ENCODE measurements around the gene SPSB2. TPM values are rescaled to one million over a fixed set of nuclear protein-coding genes. Genes with fewer than 3 reads are reported as not detected.

Gene SPSB2
- total RNA-seq, 1 donor from 2014 or later, result 7.9 TPM

DNA sequence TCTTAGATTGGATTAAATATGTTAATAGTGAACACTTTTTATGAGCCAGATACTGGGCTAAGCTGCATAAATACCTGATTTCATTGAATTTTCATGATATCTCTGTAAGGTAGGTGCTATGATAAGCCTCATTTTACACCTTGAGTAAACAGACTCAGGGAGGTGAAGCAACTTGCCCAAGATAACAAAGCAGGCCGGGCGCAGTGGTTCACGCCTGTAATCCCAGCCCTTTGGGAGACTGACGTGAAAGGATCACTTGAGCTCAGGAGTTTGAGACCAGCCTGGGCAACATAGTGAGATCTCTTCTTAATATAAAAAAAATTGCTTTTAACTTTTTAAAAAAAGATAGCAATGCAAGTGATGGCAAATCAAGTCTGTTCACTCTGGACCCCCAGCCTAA lies 31.0 kb downstream of the SPSB2 start:
- H3K27me3 ChIP-seq (ENCODE audit: control insufficient read depth, insufficient read depth, low read length), result no peaks in the 10 kb centered on the region
- no peak overlapping the region for H3K4me3 ChIP-seq (ENCODE audit: low read depth, low read length)
- peaks cover 9% of the 10 kb centered on the region for H3K36me3 ChIP-seq (ENCODE audit: control insufficient read depth, insufficient read depth, low read length)
- no peak for FAIRE-seq
- no peak for DNase-seq (ENCODE audit: low read depth)
- TF ChIP-seq, protein P1, sequence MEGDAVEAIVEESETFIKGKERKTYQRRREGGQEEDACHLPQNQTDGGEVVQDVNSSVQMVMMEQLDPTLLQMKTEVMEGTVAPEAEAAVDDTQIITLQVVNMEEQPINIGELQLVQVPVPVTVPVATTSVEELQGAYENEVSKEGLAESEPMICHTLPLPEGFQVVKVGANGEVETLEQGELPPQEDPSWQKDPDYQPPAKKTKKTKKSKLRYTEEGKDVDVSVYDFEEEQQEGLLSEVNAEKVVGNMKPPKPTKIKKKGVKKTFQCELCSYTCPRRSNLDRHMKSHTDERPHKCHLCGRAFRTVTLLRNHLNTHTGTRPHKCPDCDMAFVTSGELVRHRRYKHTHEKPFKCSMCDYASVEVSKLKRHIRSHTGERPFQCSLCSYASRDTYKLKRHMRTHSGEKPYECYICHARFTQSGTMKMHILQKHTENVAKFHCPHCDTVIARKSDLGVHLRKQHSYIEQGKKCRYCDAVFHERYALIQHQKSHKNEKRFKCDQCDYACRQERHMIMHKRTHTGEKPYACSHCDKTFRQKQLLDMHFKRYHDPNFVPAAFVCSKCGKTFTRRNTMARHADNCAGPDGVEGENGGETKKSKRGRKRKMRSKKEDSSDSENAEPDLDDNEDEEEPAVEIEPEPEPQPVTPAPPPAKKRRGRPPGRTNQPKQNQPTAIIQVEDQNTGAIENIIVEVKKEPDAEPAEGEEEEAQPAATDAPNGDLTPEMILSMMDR (IDR thresholded peaks at IDR 0.05; ENCODE audit: insufficient read depth, low read length, severe bottlenecking), result no peak

DNA sequence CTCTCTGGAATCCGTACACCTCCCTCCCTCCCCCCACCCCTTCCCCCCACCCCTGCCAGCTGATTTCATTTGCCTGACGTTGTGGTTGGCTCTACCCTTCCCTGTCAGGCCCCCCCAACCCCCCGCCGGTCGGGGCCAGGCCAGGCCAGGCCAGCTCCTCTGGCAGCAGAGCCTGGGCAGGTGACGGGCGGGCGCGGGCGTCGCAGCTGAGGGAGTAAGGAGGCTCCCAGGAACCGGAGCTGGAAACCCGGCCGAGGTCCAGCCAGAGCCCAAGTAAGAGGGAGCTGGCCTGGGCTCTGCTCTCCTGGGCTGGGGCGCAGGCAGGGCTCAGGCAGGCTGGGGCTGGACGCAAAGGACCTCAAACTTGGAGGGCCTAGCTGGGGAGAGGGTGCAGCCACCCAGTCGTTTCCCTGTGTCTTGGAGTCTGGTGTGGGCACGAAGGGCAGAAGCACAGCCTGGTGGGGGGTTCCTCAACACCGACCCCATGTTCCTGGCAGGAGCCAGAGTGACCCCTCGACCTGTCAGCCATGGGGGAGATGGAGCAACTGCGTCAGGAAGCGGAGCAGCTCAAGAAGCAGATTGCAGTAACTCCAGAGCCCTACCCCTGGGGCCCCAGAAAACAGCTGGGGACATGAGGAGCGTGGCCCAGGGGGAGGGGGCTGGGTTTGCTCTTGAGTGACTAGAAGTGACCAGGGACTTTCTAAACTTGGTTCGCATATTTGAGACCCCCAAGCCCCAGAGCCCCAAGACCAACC lies 32.2 kb downstream of the SPSB2 start, which contains the start of gene GNB3:
Gene GNB3 (plus strand): TSS at position 165 of the 755 bp plus-strand sequence. CDS start 363 bp downstream, at position 528.
- peaks cover 7% of the 10 kb centered on the region for H3K36me3 ChIP-seq (ENCODE audit: control insufficient read depth, insufficient read depth, low read length)
- TF ChIP-seq, protein P1 (IDR thresholded peaks at IDR 0.05; ENCODE audit: insufficient read depth, low read length, severe bottlenecking), result no peak
- FAIRE-seq (no peak), DNase-seq (ENCODE audit: low read depth) (no peak)
- H3K4me3 ChIP-seq (ENCODE audit: low read depth, low read length), result no peak within 1 kb of the TSS
- no peaks in the 10 kb centered on the region for H3K27me3 ChIP-seq (ENCODE audit: control insufficient read depth, insufficient read depth, low read length)

DNA sequence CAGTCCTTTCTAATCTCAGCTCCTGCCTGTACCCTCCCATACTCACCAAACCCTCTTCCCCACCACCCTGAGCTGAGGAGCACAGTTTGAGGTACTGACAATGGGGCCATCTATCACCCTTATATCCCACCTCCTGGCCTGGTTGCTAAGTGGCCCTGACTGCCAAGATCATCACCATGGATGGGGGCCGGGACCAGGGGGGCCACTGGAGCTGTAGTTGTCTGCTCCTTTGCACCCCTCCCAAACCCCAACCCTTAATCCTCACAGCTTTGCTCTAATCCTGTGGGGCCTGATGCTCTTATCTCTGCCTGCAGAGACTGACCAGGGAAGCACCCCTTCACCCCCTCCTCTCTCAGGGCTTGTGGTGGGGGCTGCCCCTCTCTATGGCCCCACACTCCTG lies 32.8 kb downstream of the SPSB2 start:
- DNase-seq (ENCODE audit: low read depth) (no peak), FAIRE-seq (no peak)
- H3K36me3 ChIP-seq (ENCODE audit: control insufficient read depth, insufficient read depth, low read length), result peaks cover 7% of the 10 kb centered on the region
- no peak overlapping the region for H3K4me3 ChIP-seq (ENCODE audit: low read depth, low read length)
- H3K27me3 ChIP-seq (ENCODE audit: control insufficient read depth, insufficient read depth, low read length), result no peaks in the 10 kb centered on the region
- TF ChIP-seq, protein P1 (IDR thresholded peaks at IDR 0.05; ENCODE audit: insufficient read depth, low read length, severe bottlenecking), result no peak

DNA sequence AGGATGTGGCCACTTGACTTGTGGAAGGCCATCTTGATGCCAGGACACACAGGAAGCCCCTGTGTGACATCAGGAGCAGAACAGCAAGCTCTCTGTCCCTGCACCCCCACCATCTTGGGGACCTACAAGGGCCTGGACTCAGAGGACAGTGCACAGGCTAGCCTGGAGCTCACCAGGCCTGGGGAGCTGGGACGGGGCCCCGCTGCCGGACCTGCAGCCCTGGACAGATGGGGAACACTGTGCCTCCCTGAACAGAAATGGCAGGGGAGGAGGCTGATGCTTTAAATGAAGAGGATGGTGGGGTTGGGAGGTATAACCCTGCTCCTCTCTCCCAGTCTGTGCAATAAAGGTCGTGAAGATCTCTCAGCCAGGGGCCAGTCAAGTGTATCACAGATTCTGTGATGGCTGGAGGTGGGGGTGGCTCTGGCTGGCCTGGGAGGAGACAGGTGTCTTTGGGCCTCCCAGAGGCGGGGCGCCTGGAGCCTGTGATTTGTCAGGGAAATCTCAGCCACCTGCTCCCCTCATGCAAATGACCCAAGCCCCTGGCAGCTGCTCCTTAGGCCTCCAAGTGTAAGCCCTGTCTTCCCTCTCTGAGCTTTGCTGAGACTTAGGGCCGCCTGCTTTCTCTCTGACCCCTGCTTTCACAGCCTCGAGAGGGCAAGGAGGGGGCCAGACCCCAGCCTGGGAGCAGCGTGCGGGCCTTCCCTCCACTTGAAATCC lies 33.5 kb downstream of the SPSB2 start:
- TF ChIP-seq, protein P1 (IDR thresholded peaks at IDR 0.05; ENCODE audit: insufficient read depth, low read length, severe bottlenecking), result no peak
- DNase-seq (ENCODE audit: low read depth) (no peak), FAIRE-seq (no peak)
- Histone ChIP-seq H3K4me3 (ENCODE audit: low read depth, low read length) (no peak overlapping the region), H3K36me3 (ENCODE audit: control insufficient read depth, insufficient read depth, low read length) (peaks cover 5% of the 10 kb centered on the region), H3K27me3 (ENCODE audit: control insufficient read depth, insufficient read depth, low read length) (no peaks in the 10 kb centered on the region)

DNA sequence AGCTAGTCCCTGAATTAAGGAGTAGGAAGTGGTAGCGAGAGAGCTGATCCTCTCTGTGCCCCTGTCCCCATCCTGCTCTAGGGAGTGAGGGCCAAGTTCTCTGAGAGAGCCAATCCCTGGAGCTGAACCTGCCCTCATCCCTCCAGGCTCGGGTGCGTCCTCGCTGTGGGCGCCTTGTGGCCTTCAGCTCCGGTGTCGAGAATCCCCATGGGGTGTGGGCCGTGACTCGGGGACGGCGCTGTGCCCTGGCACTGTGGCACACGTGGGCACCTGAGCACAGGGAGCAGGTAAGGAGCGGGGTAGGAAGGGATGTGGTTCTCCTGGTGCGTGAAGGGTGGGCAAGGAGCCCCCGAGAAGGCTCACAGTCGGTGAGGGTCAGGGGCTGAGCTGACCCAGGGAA lies 34.2 kb downstream of the SPSB2 start:
- TF ChIP-seq, protein P1 (IDR thresholded peaks at IDR 0.05; ENCODE audit: insufficient read depth, low read length, severe bottlenecking), result no peak
- H3K27me3 ChIP-seq (ENCODE audit: control insufficient read depth, insufficient read depth, low read length), result no peaks in the 10 kb centered on the region
- H3K4me3 ChIP-seq (ENCODE audit: low read depth, low read length), result no peak overlapping the region
- DNase-seq (ENCODE audit: low read depth) (no peak), FAIRE-seq (no peak)
- peaks cover 5% of the 10 kb centered on the region for H3K36me3 ChIP-seq (ENCODE audit: control insufficient read depth, insufficient read depth, low read length)

All from bronchial epithelial cell (primary cell).